ENCODE measurements around the gene CMIP.

CMIP gene

DNA sequence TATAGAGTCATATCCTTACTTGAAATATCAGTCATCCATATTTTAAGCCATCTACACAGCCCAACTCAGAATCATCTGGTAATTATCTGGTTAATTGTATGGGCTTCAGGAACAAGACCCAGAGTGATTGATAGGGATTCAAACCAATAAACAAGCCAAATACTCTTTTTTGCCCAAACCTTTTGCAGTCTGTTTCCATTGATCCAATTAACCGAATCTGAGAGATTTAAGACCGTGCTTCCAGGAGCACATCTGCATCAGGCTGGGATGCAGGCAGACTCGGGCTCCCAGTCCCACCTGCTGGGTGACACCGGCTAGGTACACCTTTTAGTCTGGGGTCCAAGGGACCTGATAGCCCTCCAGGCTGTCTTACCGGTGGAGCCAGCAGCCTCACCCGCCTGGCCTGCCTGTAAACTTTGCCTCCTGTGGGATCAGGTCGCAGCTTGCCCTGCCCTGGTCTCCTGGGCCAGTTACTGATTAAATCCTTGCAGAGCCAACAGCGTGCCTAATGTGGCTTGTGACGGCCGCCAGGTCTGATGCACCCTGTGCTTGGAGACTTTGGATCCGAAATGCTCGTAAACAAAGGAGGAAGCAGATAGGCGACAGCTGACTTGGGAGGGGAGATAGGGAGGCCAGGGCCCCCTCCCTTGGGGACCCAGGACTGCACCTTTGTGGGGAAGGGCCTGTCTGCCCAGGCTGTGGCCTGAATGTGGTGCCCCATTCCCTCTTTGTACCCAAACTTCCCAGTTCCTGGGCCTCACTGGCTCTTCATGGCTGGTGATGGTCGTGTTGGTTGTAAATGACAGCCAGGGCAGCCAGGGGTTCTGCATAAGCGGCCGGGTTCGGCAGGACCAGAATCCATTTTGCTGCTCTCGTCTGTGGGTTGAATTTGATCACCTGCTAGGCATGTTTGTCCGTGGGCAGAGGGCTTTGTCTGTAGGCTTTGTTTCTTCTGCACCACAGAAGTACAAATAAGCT is 3.8 kb downstream of the CMIP start:
- DNase-seq: no peak

DNA sequence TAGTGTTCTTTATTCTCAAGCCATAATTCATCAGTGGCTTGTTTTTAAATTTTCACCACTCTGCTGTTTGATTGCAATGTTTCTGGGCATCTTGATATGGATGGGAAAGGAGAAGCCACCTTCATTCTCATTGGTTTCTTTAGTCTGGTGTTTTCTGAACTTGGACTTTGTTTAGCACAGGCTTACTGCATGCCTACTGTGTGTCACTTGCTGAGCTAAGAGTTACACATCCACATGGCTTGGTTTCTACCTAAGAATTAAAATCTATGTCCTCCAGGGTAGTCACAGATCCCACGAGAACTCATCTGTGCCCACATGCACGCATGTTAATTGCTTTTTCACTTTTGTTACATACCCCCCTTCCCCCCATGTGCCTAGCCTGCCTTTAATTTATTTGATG is 4.6 kb downstream of the CMIP start:
- DNase-seq: no peak

DNA sequence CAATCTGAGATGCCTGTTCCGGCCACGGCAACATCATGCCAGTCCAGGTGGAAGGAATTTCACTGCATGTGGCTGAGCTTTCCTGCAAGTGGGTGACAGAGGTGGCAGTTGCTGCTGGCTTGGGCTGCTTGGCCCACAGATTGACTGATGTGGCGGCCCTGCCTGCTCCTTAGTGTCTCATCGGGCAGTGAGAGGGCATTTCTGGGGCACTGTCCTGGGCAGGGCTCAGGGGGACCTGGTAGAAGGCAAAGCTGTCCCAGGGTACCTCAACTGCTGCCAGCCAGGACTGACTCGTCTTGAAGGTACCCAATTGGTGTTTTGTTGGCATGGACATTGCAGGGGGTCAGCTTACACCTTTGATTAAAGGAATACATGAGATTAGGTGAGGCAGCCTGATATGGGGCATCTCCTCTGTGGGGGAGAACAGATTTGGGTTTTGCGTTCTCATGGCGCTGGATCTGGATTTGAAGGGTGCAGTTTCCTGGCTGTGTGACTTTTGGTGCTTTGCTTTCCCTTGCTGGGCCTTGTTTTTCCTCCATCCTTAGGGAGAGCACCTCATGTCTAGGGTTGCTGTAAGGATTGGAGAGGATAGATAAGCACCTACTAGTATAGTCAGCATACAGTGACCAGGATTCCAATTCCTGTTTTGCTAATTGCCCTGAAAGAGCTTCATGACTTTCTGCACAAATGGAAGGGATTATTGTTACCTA is 5.4 kb downstream of the CMIP start:
- DNase-seq: no peak

DNA sequence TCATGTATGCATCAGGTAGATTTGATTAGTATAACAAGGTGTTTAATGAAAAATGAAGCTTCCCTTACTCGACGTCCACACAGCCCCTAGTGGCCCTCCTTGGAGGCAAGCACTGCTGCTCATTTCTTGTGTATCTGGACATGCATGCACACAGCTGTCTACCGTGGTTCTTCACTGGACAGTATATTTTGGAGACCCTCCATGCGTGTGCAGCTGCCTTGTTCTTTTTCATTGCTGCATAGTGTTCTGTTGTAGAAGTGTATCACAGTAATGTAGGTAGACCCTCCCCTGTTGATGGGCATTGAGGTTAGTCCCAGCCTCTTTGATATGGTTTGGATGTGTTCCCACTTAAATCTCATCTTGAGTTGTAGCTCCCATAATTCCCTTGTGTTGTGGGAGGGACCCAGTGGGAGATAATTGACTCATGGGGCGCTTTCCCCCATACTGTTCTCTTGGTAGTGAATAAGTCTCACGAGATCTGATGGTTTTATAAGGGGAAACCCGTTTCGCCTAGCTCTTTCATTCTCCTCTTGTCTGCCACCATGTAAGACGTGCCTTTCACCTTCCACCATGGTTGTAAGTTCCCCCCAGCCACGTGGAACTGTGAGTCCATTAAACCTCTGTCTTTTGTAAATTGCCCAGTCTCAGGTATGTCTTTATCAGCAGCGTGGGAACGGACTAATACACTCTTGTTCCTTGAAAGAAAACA is 6.3 kb downstream of the CMIP start:
- DNase-seq: no peak

DNA sequence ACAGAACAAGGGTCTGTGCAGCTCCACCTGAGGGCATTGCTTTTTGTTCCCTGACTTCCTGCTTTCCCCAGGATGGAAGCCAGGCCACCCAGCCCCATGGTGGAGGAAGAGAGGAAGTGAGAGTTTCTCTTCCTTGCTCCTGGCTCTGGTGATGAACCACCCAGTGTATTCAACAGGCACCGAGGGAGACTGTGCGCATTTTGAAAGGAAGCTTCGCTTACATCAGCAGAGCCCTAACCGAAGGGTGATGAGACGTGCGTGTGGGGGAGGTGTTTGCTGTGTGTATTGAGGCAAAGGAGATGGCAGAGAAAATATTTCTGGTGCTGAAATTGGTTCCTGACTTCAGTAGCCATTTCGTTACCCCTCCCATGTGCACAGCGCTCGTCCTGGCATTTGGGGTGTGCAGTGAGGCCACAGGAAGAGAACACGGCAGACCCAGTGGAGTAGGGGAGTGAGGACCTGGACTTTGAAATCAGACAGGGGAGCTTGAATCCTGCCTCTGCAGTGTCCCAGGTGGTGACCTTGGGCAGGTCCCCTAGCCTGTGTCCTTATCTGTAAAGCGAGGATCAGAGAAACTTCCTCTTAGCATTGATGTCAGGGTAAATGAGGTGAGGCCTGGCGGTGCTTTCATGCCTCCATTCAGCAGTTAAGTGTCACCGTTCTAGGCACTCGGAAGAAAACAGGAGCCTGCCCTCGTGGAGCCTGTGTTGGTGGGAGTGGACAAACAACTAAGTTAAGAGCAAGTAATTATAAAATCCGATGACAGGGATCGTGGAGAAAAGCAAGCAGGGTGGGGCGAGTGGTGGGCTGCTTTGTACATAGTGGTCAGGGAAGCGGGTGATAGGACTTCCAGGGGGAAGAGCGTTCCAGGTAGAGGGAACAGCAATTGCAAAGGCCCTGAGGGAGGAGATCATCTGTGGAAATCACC is 7.4 kb downstream of the CMIP start:
- peak; percentile 36 to 51 for DNase-seq

DNA sequence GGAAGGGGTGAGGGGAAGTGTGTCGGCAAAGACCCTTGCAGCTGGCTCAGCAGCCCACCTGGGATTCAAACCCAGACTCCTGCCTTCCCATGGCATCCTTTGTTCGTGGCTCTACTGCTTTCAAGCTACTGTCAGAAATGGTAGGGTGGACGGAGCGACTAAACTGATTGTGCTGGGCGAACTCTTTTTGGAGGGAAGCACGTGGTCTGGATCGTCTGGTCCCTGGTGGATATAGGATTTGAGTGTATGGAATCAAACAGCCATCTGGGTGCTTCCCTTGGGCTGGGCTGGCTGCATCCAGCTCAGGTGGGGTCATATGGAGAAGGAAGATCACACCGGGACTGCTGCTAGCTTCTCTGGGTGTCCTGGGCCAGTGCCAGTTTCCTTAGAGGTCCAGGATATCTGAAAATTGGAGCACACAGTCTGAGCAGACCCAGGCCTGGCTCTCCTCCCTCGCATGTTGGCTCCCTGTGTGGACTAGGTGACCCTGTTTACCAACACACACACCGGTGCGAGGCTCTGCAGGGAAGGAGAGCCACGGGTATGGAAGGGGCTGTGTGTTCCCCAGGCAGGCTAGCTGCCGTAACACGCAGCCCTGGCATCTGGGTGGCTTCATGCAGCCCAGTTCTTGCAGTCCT is 8.6 kb downstream of the CMIP start:
- DNase-seq: no peak

DNA sequence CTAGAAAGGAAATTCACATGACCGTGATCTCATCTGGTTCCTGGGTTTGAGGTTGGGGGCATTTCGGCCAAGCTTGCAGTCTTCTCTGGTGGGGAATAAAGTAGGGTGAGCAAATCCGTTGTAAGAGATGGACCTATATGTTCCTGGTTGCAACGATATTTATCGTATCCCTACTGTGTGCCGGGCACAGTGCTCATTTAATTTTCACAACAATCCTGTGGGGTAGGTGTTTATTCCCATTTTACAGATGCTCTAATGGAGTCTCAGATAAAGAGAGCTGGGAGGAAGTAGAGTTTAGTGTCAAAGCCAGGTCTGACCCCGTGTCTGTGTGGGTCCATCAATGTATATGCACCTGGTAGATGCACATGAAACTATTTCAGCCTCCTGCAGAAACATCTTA is 9.4 kb downstream of the CMIP start:
- DNase-seq: no peak

DNA sequence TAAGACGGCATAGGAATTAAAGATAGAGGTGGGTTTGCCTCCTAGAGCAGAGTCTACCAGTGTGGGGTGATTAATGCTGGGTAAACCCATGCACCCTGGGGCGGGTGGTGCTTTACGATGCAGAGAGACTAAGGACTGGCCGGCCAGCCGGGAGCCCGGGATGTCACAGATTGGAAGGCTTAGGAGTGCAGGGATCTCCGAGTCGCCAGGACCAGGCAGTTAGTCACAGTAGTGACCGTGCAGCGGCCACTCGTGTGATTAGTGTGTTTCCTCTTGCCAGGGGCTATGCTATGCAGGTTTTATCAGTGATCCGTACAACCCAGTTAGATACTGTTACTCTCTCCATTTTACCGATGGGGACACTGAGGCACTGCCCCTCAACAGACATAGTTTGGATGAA is 10.4 kb downstream of the CMIP start:
- DNase-seq: no peak

DNA sequence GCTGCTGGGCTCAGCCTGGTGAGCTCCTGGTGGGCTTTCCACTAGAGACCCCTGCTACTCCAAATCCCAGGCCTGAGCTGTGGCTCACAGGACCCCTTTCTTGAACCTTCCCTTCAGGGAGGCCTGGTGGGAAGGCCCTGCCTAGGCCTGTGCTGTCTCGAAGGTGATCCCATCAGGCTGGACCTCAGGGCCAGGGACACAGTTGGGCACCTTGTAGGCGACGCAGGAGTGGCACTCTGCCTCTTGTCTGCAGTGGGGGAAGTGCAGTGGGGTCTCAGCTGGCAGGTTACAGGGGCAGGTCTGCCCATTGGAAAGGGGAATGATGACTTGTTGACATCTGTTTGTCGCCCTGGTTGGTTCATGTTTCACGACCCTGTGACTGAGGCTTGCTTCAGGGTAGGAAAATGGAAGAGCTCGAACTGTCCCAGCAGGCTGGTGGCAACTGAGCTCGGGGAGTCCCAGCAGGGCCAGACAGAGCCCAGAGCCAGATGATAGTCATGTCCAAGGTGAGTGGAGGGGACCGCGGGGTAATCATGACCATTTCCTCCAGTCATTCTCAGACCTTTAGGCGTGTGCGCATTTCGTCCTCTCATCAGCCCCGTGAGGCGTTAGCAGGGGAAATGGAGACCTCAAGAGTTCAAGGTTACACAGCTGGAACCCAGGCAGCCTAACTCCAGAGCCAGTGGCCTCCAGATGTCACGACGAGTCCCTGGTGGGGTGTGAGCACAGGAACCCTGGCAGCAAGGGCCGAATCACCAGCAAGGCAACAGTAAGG is 11.3 kb downstream of the CMIP start:
- DNase-seq: no peak

DNA sequence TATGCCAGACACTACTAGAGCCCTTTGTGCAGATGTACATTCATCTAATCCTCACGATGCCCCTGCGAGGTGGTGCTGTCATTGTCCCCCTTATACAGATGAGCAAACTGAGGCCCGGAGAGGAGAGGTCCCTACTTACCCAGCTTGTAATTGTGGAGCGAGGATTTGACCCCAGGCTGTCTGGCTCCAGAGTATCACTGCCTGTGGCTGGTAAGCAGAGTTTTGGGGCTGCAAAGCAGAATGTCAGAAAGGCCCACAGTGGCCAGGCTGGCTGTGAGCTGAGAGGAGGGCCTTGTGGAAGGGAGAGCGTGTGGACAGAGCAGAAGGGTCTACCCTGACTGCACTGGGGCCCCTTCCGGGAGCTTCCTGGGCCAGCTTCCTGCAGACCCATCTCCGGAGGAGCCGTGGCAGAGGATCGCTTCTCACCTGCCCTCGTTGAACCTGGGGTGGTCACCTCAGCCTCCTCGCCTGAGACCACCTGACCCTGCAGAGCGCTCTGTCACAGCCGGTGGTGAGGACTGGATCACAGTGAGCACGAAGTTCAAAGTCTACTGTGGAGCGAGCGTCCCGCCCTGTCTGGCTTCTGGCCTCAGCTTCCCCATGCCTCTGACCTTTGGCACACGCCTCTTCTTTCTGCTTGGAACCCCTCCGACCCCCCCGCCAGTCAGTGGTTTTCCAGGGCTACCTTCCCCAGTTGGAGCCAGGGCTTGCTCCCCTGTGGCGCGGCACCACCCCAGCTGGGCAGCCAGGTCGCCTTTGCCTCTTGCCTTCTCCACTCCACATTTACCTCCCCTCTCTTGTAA is 12.1 kb downstream of the CMIP start:
- DNase-seq: no peak

DNA sequence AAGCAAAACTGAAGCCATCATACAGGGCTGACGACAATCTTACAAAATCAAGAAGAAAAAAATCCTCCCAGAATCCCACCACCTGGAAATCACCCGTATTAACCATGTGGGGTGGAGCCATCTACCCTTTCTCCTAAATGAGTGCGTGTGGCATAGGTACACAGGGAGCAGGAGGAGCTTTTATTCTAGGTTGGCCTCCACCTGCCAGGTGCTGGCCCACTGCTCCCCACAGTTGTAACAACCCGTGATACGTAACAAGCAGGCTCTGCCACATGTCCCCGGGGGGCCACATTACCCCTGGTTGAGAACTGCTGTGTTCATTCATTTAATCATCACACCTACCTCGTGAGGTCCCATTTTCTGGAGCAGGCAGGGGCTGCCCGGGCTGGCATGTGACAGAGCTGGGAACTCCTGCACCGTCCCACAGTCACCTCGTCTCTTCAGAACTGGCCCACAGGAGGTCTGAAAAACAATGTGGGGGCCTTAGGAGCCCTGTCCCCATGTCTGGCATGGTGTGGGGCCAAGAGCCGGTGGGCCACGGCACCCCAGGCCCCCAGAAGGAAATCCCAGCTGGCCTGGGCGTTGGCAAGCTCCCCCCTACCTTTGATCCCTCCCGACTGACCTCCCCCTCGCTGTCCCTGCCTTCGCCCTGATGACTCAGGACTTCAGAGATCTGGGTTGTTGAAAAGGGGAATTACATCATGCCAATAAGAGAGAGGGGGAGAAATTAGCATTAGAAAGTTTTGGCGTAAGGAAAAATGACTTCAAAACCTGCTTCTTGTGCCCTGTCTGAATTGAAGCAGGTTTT is 12.9 kb downstream of the CMIP start:
- DNase-seq: no peak

DNA sequence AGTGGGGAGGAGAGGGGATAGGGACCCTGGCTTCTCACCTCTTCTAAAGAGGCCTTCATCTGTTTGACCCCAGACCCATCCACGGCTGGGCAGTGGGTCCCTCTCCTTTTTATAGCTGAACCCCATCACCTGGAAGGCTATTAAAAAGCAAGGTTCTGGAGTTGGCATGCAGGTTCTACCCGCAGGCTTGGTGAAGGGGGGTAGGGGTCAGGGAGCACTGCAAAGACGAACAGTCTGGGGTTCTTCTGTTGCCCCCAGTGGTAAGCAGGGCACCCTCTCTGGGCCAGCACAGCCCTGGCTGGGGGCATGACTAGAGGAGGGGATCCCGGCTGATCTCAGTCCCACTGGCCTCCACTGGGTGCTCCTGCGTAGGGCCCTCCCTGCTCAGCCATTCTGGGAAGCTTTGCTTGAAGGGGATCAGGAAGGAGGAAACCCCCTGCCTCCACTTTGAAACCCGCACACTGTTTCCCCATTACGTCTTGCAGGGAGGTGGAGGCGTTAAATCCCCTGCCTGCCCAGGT is 13.6 kb downstream of the CMIP start:
- DNase-seq: no peak

DNA sequence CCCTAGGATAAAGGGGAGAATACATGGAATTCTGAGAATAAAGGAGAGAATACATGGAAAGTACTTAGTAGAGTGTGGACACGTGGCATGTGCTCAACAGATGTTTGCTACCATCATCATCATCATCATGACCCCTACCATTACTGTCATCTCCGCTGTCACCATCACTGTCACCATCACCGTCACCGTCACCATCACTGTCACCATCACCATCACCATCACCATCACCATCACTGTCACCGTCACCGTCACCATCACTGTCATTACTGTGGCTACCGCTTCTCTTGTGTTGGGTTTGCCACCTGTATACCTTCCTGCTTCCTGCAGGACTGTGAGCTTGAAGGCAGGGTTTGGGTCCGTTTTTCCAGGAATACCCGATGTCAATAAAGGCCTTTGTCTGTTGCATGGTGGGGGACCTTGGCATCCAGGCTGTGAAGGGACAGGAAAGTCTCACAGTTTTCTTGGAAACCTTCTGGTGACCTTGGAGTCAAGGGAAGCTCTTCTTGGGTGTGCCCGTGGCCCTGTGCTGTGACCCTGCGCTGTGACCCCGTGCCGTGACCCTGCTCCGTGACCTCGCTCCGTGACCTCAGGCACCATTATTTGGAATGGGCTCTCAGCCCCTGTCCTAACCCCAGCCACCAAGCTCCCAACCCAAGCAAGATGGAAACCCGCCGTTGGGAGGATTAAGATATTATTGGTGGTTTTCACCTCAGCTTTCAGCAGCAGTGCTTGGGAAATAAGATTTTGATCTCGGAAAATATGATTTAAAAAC is 14.4 kb downstream of the CMIP start:
- DNase-seq: no peak

DNA sequence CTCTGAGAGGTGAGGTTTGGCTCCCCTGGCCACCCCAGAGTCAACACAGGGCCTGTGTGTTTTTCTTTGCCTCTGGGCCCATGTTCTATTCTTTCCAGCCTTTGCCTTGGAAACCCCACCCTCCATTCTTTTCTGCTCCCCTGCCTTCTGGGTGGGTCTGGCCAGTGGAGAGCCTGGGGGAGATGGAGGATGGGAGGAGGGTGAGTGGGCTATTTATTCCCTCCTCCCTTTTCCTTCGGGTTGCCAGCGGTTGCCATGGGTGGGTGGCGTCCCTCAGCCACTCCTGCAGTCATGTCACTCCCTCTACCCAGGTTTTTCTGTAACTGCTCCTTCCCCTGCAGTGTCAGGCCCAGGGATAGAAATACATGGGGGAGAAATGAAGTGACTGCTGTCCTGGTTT is 15.5 kb downstream of the CMIP start:
- DNase-seq: no peak

DNA sequence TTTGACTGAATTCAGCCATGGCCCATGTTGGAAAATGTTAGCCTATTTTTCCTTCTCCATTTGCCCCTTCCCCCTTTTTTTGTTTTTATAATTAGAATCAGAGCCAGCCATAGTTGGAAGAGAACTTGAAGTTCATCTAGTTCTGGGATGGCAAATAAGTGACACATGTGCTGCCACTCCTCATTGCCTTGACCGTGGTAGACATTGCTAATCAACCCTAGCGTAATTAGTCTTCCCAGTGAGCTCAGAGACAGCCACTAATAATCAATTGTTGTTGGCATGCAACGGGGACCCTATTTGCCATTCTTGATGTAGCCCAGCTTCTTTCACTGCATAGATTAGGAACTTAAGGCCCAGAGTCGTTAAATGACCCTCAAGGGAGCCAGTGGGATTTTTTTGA is 16.6 kb downstream of the CMIP start:
- DNase-seq: no peak

DNA sequence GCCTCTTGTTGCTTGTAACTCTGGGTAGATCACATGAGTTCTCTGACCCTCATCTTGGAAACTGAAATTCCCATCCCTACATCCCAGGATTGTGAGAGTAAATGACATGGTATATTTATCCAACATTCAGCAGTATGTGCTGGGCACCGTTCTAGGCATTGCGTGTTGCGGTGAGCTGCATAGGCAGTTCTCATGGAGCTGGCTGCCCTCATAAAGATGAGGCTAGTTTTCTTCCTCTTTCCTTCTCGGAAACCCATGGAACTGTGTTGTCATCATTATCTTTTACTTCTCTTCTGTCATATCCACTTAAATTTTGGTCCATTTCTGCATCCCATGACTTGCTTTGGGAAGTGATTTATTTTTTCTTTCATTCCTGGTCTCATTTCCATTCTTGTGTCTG is 17.2 kb downstream of the CMIP start:
- DNase-seq: no peak

DNA sequence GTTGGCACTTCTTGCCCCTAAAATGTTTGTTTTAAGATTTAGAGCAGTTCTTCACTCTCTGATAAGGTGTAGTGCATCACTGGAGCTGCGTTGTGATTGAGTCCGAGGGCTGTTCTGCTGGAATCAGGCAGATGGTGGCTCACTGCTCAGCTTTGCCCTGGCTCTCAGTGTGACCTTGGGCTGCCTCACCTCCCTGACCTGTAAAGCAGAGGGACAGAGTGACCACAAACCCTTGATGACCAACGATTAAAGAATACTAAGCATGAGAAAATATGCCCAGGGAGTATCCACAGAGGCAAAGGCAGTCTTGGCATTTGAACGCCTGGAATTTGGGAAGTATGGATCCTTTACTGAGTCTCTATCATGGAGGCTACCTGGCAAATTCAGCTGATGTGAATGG is 18.1 kb downstream of the CMIP start:
- DNase-seq: no peak

DNA sequence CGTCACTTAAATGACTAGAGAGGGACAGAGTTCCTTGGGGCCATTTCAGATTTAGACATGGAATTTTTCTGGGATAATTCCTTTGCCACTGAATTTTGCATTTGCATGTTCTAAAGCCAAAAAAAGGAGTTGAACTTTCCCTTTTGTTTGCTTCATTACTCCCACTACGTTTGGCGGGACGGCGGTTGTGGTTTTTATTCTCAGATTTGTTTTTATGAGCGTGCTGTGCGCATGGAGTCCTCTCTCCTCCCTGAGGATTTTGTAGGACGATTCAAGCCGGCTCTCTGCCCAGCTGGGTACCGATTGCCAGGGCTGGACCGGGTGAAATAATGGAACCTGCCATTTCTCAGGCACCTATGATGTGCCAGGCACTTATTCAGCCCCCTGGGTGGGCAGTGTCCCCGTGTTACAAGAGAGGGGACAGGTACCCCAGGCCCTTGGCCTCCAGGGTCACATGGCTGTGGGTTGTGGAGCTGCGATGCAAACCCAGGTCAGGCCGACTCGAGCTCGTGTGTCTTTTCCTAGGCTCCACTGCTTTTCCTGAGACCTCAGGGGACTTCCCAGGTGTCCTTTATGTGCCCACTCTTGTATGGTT is 18.8 kb downstream of the CMIP start:
- no peak for DNase-seq
